ENCODE measurements around the gene CDC14A. TPM values are rescaled to one million over a fixed set of nuclear protein-coding genes. Genes with fewer than 3 reads are reported as not detected.

CDC14A gene
- total RNA-seq, 1 donor from 2014 or later: 6.8 TPM

DNA sequence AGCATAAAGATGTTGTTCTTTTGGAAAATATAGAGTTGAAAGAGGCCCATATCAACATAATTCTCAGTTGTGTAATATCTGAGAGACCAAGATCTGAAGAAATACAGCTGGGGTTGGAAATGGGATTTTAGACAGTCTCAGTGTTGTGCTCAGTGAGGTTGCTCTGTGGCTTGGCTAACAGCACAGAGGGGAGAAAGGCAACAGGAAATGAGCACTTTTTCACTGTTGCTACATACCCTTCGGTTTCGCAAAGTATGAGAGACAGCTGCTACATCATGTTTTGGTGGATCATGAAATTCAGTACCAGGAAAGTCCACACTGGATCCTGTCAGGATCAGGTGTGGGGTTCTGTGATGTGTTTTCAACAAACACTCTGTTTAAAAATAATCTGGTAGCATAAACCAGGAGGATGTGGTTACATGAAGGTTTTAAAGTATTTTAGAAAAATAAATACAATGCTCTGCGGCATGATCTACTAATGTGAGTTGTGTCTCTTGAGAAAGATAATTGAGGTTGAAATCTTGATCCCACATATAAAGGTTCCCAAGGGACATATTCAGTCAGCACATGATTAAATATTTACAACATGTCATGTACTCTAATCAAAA, 178.7 kb downstream of the CDC14A start:
- no peak for DNase-seq (ENCODE audit: low spot score)

DNA sequence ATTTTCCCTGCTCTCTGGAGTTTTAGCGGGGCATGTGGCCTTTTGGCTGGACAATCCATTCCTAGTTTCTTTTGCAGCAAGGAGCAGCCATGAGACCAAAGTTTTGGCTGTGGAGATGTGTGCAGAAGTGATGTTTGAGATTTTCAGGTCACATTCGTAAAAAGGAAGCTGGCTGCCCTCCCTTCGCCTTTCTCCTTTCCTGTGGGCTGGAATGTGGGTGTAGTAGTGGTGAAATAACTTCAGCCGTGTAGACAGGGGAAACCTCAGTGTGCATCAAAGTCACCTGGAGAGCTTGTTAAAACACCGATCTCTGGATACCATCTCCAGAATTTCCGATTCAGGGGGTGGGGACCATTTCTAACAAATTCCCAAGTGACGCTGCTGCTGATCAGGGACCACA, 180.3 kb downstream of the CDC14A start:
- no peak for DNase-seq (ENCODE audit: low spot score)

DNA sequence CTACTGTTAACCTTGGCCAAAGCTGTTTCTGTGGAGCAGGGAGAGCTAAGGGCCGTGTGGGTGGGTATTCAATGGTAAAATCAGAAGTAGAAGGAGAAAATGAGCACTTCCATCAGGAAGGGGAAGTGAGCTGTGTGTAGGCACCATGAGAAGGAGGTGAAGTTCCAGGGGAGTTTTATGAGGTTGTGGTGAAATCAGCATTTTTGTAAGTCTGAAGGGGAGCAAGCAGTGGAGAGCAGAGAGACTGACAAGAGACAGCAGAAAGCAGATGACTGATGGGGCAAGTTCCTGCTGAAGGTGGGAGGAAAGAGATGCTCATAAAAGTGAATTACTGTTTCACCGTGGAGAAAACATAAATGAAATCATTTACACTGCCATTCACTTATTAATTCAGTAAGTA, 183.0 kb downstream of the CDC14A start:
- DNase-seq (ENCODE audit: low spot score): no peak

DNA sequence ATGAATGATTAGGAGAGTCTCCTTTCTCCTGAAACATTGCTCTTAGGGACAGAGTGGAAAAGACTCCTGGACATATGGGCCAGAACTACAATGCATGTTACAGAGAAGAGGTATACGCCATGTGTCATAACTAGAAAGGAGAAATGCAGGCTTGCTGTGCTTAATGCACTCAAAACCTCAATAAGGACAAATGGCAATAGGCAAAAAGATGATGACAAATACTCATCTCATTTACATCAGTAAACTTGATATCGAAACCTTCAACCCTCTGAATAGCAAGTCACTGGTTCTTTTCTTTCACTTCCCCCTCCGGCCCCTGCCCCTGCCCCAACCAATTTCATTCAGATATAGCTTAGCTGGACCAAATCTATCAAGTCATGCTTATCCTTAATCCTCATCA, 183.7 kb downstream of the CDC14A start:
- DNase-seq (ENCODE audit: low spot score): no peak

DNA sequence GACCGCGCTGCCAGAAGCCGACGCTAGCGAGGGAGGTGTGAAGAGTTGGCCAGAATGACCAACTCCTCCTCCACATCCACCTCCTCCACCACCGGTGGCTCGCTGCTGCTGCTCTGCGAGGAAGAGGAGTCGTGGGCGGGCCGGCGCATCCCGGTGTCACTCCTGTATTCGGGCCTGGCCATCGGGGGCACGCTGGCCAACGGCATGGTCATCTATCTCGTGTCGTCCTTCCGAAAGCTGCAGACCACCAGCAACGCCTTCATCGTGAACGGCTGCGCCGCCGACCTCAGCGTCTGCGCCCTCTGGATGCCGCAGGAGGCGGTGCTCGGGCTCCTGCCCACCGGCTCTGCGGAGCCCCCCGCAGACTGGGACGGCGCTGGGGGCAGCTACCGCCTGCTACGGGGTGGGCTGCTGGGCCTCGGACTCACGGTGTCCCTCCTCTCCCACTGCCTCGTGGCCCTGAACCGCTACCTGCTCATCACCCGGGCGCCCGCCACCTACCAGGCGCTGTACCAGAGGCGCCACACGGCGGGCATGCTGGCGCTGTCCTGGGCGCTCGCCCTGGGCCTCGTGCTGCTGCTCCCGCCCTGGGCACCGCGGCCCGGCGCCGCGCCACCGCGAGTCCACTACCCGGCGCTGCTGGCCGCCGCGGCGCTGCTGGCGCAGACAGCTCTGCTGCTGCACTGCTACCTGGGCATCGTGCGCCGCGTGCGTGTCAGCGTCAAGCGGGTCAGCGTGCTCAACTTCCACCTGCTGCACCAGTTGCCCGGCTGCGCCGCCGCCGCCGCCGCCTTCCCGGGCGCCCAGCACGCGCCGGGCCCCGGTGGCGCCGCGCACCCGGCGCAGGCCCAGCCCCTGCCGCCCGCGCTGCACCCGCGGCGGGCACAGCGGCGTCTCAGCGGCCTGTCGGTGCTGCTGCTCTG, 186.9 kb downstream of the CDC14A start:
- no peak for DNase-seq (ENCODE audit: low spot score)

DNA sequence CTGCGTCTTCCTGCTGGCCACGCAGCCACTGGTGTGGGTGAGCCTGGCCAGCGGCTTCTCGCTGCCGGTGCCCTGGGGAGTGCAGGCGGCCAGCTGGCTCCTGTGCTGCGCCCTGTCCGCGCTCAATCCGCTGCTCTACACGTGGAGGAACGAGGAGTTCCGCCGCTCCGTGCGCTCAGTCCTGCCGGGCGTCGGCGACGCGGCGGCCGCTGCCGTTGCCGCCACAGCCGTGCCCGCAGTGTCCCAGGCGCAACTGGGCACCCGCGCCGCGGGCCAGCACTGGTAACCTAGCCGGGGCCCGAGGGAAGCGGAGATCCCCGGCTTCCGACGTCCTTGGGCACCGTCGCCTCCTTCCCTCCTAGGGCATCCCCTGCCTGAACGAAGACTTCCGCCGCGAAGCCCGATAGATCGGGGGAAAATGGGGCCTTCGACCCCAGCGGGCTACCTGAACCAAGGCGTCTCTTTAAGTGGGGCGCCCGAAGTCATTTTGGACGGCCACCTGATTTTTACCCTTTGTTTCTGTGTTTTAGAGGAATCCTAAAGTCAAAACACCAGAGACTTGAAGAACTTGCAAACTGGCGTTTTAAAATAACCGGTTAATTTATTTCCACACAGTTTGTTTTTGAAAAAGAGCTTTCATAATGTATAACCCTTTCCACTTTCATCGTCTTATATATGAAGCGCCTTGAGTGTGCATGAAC, 187.7 kb downstream of the CDC14A start:
- no peak for DNase-seq (ENCODE audit: low spot score)

DNA sequence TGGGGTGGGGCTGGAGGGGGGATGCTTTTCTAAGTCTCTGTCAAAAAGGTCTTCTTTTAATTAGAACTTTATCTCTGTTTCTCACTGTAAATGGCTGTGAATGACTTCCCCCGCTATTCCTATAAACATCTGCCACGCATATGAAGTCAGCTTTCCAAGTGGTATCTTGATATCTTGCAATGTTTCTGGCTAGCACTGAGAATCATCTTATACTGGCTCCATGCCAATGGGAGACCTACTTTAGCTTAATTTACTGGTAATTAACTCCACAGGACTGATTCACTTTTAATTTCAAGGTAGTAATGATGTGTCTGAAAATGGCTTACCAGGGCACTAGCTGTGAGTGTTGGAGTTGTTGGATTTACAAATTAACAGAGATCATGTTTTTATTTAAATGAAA, 190.0 kb downstream of the CDC14A start:
- no peak for DNase-seq (ENCODE audit: low spot score)

DNA sequence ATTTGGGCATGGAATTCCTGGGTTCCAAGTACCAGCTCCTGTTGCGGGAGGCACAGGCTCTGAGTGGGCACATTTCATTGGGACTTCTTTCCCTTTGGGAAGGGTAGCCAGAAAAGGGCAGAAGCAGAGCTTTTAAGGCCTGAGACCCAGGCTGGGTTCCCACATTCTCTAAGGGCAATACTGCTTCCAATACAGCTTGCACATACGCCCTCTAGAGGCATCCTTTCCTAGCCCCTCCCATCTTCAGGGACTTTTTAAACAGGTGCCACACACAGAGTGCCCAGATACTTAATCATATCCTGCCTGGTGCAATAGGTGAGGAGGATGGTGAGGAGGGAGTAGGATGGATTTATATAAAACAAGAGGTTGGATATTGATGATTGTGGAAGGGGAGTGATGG, 191.3 kb downstream of the CDC14A start:
- DNase-seq (ENCODE audit: low spot score): no peak

DNA sequence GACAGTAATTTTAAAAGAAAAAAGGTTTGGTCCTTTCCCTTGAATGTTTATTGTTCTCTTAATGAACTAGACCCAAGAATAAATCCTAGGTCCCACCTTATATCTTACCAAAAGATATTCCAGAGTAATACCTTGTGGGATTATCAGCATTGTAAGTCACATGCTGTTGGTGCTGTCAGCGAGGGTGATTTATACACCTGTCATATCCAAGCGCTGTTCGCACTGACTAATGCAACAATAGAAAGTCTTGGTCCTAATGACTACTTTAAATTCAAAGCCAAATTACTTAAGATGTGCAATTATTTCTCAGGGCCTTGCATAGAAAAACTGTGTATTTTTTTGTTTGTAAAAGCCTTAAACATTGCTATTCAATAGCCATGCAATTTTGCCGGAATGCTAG, 192.5 kb downstream of the CDC14A start:
- no peak for DNase-seq (ENCODE audit: low spot score)

DNA sequence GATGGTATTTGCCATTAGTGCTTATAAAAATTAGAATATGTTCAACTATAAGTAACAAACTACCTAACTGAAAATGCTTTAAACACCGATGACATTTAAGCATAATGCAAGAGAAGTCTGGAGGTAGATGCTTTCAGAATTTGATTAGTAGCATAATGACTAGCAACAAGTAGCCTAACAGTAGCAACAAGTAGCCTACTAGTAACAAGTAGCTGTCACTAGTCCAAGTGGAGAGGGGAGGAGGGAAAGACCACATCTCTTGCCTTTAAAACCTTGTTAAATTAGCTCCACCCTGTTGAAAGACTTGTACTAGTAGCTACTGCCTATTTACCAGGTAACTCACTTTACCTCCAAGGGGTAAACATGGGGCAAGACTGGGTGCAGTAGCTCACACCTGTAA, 193.5 kb downstream of the CDC14A start:
- no peak for DNase-seq (ENCODE audit: low spot score)

DNA sequence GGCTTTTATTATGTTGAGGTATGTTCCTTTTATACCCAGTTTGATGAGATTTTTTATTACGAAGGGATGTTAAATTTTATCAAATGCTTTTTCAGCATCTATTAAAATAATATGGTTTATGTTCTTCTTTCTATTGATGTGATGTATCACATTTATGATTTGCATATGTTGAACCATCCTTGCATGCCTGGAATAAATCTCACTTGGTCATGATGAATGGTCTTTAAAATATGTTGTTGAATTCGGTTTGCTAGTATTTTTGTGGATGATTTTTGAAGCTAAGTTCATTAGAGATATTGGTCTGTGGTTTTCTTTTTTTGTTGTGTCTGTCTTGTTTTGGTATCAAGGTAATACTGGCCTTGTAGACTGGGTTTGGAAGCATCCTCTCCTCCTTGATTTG, 199.7 kb downstream of the CDC14A start:
- DNase-seq (ENCODE audit: low spot score): no peak

DNA sequence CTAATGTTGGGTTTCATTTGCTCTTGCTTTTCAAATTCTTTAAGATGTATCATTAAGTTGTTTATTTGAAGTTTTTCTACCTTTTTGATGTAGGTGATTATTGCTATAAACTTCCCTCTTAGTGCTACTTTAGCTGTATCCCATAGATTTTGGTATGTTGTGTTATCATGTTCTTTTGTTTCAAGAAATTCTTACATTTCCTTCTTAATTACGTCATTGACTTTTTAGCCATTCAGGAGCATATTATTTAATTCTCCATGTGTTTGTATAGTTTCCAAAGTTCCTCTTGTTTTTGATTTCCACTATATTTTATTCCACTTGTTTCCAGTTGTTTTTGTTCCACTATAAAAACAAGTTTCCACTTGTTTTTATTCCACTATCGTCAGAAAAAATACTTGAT, 200.6 kb downstream of the CDC14A start:
- no peak for DNase-seq (ENCODE audit: low spot score)

DNA sequence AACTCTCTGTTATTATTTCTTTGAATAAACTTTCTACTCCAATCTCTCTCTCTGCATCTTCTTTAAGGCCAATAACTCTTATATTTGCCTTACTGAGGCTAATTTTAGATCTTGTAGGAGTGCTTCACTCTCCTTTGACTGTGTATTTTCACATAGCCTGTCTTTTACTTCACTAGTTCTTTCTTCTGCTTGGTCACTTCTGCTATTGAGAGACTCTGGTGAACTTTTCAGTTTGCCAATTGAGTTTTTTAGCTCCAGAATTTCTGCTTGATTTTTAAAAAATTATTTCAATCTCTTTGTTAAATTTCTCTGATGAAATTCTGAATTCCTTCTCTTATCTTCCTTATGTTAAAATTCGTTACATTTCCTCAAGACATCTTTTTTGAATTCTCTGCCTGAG, 203.9 kb downstream of the CDC14A start:
- no peak for DNase-seq (ENCODE audit: low spot score)

DNA sequence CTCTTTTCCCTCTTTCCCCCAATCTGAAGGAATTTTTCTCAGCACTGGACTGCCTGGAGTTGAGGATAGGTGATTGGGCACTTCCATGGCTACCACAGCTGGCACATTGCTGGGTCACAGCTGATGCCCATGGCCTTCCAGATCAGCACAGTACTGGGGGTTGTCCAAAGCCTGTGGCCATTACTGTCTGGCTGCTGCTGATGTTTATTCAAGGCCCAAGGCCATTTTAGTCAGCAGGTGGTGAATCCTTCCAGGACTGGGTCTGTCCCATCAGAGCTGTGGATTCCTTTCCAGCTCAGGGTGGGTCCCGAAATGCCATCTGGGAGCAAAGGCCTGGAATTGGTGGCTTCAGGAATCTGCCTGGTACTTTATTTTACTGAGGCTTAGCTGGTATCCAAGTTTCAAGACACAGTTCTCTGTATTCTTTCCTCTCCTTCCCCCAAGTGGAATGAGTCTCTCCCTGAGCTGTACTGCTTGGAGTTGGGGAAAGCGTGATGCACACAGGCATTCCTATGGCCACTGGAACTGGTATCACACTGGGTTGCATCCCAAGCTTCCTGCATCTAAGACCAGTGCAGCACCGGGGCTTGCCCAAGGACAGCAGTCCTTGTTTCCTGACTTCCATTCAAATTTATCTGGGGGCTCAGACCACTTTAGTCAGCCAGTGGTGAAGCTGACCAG, 204.8 kb downstream of the CDC14A start:
- DNase-seq (ENCODE audit: low spot score): no peak

DNA sequence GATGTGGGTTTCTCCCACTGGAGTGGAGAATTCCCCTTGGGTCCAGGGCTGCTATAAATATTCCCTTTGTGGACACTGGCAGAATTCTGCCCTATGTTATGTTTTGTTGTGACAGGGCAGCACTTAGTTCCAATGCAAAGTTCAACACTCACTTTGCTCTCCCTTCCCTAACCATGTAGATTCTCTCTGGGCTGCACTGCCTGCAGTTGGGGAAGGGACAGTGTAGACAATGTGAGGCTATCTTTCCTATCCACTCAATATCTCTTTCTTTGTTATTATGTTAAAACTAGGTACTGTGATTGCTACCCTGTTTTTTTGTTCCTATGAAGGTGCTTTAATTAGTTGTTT, 205.3 kb downstream of the CDC14A start:
- DNase-seq (ENCODE audit: low spot score): no peak

DNA sequence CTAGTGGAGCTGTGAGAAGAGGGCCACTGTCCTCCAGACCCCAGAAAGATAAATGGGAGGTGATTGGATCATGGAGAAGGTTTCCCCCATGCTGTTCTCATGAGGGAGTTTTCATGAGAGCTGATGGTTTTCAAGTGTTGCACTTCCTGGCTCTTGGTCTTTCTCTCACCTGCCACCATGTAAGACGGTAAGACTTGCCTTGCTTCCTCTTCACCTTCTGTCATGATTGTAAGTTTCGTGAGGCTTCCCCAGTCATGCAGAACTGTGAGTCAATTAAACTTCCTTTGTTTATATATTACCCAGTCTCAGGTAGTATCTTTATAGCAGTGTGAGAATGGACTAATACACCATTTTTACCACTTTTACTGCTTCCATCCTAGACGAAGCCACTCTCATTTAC, 213.2 kb downstream of the CDC14A start:
- no peak for DNase-seq (ENCODE audit: low spot score)

DNA sequence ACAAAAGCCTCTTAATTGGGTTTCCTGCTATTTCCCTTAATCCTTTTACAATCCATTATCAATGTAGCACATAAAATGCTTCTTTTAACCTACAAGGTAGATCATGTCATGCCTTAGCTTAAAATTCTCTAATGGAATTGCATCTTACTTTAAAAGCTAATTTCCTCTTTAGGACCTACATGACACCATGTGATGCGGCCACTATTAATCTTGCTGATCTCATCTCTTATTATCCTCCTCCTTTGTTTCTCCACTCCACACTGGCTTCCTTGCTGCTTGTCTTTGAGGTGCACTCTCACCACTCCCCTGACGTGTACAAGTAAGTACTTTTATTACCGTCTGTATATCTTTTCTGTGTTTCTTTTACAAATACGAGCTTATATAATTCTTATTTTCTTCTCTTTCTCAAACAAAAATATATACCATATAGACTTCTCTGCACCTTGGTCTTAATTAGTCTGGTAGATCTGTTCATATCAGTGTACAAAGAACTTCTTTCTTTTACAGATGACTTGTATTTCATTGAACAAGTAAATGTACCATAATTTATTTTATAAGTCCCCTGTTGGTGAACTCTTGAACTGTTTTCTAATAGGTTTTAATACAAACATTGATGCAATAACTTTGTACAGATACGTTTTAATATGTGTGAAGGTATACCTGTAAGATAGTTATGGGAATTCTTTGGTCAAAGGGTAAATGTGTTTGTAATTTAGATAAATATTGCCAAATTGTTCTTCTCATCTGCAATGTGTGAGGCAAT, 213.8 kb downstream of the CDC14A start:
- no peak for DNase-seq (ENCODE audit: low spot score)

DNA sequence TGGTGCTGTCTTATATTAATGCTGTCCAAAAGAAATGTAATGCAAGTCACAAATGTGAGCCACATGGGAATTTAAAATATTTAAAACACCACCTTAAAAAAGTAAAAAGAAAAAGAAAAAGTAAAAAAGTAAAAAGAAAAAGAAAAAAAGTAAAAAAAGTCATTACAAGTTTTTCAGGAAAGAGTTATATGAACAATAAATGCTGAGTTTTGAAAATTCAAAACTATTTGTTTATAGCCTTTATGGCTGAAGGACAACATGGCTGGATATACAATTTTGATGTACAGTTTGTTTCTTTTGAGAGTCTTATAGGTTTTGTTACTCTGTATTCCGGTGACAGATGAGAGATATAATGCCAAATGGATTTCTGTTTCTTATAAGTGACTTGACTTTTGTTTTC, 214.8 kb downstream of the CDC14A start:
- DNase-seq (ENCODE audit: low spot score): no peak

All from mesenteric fat pad (tissue), 1 donor.